ENCODE measurements around the gene MTG1.
"Not testable (repeated sequence)": the region's sequence is repeated elsewhere in the genome, so short reads cannot be mapped to it uniquely, and the experiment has no call there.

- not testable (repeated sequence) for TF ChIP-seq CTCF, POLR2A (IDR thresholded peaks at IDR 0.05)
Observed at GRCh38 chr10:133367461-133367860, 26.5 kb upstream of the MTG1 start.

All from esophagus squamous epithelium (tissue), 4 donors.